K562 (cell line): Measurements from ENCODE around the gene ARHGEF26.

Source experiments
- CEBPB ChIP-seq: fragments of 450-650 bp; IDR thresholded peaks from 2 replicates; pipeline ENCODE4 v1.6.1; 2016; ENCODE audit warnings: missing genetic modification characterization, missing compliant biosample characterization
- CTCF ChIP-seq, 3 experiments: IDR thresholded peaks in 2 of 3; conservative IDR thresholded peaks in 1 of 3; 2 replicates each; pipeline ENCODE4 v1.5.1; 2011 to 2012; ENCODE audit warnings: low read length in 3 of 3, mild to moderate bottlenecking in 3 of 3, control low read depth in 2 of 3, improper control_type of control experiment in 1 of 3, inconsistent platforms in 1 of 3, low read depth in 1 of 3, mixed read lengths in 1 of 3, moderate library complexity in 1 of 3; ENCODE audit not compliant: insufficient read depth in 2 of 3
- E2F4 ChIP-seq: sonication (generic); formaldehyde crosslinking; IDR thresholded peaks from 2 replicates; pipeline ENCODE4 v1.8.0; 2022; ENCODE audit warnings: mild to moderate bottlenecking, low read depth, missing genetic modification reagents
- IRF9 ChIP-seq: fragments of 450-650 bp; IDR thresholded peaks from 2 replicates; pipeline ENCODE4 v1.6.1; 2016; ENCODE audit warnings: missing biosample characterization, missing genetic modification characterization
- KLF1 ChIP-seq: fragments of 450-650 bp; IDR thresholded peaks from 2 replicates; pipeline ENCODE4 v1.6.1; 2016; ENCODE audit warnings: missing genetic modification characterization, missing compliant biosample characterization
- MAX ChIP-seq: sonication (generic); formaldehyde crosslinking; IDR thresholded peaks from 2 replicates; pipeline ENCODE4 v1.9.0; 2022; ENCODE audit warnings: mild to moderate bottlenecking, missing genetic modification reagents
- NRF1 ChIP-seq, 2 experiments: fragments of 450-650 bp; IDR thresholded peaks in 1 of 2; conservative IDR thresholded peaks in 1 of 2; 2 replicates each; pipeline ENCODE4 v1.6.1; 2014; ENCODE audit warnings: mild to moderate bottlenecking in 2 of 2
- SMAD1 ChIP-seq: fragments of 150-350 bp; IDR thresholded peaks from 2 replicates; pipeline ENCODE4 v1.6.1; 2014; ENCODE audit warnings: low read length, low read depth; ENCODE audit not compliant: partially characterized antibody

GRCh38 chr3:154290187-154290586 is 169.0 kb downstream of the ARHGEF26 start:
- TF ChIP-seq E2F4 (CRISPR knock-in tag) (no peak), MAX (no peak), CTCF (IDR thresholded peaks at IDR 0.05 in 2 of 3, conservative IDR thresholded peaks at IDR 0.05 in 1 of 3; ENCODE audit: insufficient read depth in 2 of 3, low read depth in 1 of 3, low read length in 3 of 3) (no peak), KLF1 (no peak), CEBPB (tag) (no peak), NRF1 (conservative IDR thresholded peaks at IDR 0.05 in 1 of 2, IDR thresholded peaks at IDR 0.05 in 1 of 2) (no peak), IRF9 (no peak), SMAD1 (no peak)
